ENCODE results near the gene LAMC3.
"Not testable (repeated sequence)": the region's sequence is repeated elsewhere in the genome, so short reads cannot be mapped to it uniquely, and the experiment has no call there.

Gene LAMC3

DNA sequence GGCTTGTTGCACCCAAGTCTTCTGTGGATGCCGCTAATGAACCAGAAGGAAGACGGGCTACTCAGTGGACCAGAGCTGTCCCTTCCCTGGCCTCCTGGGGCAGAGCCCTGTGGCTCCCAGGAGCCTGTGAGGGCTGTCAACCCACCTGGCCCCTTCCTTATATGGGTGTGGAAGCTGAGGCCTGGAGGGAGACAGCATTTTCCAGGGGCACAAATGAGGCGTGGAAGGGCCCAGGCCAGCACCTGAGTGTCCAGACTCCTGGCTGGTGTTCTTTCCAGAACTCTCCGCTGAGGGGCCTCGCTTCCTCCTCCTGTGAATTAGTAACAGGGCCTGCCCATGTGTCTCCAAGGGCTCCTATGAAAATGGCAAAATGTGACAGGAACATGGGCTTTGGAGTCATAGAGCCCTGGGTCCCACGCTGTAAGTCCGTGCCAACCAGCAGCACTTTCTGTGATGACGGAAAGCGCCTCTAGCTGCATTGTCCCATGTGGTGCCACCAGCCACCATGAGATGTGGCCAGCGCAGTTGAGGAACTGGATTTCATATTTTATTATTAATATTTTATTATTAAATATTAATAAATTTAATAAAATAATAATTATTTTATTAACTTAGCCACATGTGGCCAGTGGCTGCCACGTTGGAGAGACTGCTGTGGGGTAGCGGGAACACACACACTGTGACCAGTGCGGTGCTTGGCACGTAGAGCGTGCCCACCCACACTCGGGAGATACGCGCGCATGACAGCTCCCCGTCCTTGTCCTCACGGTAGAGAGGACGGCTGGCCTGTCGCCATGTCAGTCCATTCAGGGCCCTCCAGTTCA is 18.3 kb downstream of the LAMC3 start:
- DNase-seq (ENCODE audit: extremely low read depth in 1 of 2, low read depth in 1 of 2): no peak

DNA sequence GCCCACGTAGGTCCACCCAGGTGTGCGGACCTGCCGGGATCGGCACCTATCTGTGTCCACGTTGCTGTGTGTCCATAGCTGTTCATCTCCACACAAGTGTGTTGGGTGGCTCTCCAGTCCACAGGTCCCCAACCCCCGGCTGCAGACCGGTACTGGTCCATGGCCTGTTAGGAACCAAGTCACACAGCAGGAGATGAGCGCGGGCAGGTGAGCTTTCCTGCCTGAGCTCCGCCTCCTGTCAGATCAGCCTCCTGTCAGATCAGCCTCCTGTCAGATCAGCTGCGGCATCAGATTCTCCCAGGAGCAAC is 18.9 kb downstream of the LAMC3 start:
- no peak for DNase-seq (ENCODE audit: extremely low read depth in 1 of 2, low read depth in 1 of 2)

DNA sequence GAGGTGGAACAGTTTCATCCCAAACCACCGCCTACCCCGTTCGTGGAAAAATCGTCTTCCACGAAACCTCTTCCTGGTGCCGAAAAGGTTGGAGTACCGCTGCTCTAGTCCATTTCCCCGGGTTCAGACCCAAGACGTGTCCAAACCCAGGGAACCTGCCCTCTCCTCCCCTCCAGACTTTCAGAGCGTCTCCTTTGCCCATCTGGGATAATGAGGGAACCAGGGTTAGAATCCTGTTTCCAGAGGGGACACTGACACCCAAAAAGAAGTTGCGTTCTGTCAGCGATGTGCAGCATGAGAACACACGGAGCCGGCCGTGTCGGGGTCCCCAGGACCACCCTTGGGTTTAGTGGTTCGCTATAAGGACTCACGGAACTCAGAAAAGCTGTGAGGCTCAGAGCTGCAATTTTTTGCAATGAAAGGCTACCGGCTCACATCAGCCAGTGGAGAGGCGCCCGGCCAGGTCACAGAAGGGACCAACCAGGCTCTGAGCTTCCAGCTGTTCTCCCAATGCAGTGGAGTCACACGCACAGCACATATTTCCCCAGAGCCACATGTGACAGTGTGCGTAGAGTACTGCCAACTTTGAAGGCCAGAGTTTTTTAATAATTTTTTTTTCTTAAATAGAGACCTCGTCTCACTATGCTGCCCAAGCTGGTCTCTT is 19.4 kb downstream of the LAMC3 start:
- no peak for DNase-seq (ENCODE audit: extremely low read depth in 1 of 2, low read depth in 1 of 2)

DNA sequence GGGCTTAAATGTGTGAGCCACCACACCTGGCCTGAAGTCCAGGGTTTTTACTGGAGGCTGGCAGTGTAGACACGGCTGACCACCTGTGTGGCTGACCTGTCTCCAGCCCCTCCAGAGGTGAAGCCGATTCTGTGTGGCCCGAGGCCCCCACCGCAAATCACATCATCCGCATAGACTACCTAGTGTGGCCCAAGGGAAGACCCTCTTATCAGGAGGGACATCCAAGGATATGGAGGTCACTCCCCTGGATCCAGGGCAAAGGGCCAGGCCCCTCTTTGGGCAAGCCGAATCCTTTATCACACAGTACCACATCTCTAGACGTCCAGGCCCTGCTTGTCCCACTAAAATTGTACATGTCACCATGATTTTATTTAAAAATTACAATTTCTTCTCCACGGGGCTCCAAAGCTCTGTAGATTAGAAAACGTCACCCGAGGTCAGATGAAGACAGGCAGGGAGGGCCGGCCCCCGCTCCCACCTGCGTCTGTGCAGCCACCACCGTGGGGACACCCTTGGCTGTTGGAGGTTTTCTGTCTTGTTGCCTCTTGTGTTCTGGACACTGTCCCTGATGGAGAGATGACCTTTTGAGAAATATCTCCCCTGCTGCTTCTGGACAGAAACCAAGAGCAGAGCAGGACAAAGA is 20.1 kb downstream of the LAMC3 start:
- DNase-seq (ENCODE audit: extremely low read depth in 1 of 2, low read depth in 1 of 2): no peak

DNA sequence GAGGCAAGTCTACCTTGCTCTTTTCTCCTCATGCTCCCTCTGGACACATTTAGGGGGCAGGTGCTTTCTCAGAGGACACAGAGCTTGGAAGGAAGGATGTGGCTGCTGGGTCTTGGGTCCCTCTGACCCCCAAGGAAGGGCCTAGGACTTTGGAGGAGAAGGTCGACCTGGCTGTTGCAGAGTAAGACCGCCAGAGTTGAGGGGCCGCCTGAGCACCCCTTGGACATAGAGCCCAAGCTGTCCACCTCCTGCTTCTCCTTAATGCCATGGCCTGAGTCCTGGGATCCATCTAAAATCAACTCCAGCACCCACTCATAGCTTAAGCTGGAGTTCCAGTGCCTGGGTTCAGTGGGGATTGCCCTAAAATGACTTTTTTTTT is 20.6 kb downstream of the LAMC3 start:
- no peak for DNase-seq (ENCODE audit: extremely low read depth in 1 of 2, low read depth in 1 of 2)

DNA sequence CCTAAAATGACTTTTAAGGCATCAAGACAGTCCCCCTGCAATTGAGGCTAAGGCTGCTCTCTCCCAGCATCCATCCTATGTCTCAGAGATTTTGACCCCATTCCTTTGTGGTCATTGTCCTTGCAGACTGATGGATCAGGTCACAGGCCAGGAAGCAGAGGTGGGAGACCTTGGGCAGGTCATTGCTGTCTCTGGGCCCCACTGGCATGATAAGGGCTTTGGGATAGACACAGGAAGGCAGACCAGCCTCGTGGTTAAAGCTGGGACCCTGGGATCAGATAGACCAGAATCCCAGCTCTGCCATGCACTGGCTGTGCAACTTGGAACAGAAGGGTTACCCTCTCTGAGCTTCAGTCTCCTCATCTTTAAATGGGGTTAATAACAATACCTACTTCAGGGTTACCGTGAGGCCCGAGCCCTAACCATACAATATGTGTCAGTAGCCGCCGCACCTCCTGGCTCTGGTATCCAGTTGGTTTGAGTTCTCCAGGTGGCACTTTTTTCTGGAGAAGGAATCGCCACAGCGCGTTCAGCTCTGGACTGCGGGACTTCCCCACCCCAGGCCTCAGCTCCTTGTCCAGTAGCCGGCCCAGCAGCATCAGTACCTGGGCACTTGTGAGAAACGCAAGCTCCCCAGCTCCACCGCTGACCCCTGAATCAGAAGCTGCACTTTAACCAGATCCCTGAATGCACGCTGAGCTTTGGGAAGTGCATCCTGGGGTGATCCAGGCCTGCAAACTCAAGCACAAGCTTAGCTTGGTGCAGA is 21.4 kb downstream of the LAMC3 start:
- no peak for DNase-seq (ENCODE audit: extremely low read depth in 1 of 2, low read depth in 1 of 2)

DNA sequence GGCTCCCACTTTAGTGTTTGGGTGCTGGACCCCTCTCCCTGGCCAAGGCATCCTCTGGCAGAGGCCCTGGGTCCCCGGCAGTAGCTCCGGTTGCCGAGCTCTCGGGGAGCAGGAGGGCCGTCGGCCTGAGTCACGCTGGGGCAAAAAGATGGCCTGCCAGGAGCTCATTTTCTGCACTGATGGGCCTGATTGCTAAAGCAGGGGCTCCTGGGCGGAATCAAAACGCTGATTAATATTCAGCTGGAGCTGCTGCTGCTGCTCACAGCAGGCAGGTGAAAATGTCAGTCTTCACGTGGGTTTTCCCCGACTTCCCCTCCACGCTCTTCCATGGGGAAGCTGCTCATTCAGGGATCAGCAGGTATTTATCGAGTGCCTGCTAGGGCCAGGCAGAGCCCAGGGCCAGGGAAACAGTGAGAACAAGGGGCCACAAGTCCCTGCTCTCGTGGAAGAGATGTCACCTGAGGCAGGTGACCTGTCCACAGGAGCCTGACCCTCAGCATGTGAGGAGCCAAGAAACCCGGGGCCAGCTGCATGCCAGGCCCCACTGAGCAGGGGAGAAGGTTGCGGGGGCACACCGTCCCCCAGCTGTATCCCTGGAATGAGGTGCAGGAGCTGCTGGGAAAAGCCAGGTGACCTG is 22.1 kb downstream of the LAMC3 start:
- DNase-seq (ENCODE audit: extremely low read depth in 1 of 2, low read depth in 1 of 2): no peak

DNA sequence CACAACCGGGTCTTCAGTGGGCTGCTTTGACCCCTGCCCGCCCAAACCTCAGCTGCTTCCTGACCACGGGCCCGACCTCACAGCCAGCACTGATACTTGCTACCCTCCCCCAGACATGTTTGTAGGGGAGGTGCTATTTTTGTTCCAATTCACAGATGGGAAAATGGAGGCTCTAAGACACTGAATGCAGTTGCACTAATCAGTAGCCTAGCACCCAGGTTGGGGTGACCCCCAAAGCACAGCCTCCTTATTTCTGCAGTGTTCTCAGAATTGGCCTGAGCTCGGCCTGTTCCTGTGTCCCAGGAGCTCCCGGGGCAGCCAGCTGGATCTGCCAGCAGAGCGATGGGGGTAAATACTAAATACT is 22.6 kb downstream of the LAMC3 start:
- no peak for DNase-seq (ENCODE audit: extremely low read depth in 1 of 2, low read depth in 1 of 2)

DNA sequence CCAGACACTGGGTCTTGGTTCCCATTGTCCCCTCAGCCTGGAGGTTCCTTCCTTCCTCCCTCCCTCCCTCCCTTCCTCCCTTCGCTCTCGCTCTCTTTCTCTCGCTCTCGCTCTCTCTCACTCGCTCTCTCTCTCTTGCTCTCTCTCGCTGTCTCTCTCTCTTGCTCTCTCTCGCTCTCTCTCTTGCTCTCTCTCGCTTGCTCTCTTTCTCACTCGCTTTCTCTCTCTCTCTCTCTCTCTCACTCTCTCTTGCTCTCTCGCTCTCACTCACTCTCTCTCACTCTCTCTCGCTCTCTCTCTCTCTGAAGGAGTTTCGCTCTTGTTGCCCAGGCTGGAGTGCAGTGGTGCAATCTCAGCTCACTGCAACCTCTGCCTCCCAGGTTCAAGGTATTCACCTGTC is 23.4 kb downstream of the LAMC3 start:
- no peak for DNase-seq (ENCODE audit: extremely low read depth in 1 of 2, low read depth in 1 of 2)

DNA sequence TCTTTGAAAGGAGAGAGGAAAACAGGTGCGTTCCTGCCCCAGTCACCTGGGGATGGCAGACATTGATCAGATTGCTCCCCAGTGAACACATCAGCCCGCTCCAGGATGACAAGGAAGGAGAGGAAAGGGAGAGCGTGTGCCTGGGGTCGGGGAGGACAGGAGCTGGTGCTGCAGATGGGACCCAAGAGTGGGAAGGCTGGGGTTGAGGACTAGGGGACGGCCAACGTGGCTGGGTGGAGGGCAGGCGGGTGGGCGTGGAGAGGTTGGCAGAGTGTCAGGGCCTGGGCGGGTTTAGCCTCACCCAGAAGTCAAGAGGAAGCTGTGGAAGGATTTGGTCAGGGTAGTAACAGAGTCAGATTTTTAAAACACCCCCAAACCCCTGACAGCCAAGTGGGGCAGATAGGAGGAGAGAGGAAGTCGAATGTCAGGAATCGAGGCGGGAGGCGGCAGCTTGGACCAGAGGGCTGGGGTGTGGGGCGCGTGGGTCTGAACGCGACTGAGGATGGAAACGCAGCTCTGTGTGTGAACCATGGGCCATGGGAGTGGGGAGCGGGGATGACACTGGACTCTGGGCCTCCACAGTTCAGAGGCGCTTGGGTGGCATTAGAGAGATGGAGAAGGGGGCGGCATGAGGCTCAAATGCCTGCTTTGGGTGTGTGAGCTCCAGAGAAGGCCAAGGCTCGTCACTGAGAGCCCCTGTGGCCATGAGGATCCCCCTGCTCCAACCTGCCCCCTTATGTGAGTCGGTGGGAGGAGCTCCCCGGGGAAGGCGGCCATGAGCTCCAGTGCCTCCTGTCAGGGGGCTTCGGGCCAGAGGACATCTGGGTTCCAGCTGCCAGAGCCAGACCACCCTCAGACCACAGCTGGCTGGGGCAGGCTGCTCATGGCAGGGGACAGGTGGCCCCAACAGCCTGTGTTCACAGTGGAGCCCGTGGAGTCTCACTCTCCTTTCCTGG is 24.6 kb downstream of the LAMC3 start:
- no peak for DNase-seq (ENCODE audit: extremely low read depth in 1 of 2, low read depth in 1 of 2)

DNA sequence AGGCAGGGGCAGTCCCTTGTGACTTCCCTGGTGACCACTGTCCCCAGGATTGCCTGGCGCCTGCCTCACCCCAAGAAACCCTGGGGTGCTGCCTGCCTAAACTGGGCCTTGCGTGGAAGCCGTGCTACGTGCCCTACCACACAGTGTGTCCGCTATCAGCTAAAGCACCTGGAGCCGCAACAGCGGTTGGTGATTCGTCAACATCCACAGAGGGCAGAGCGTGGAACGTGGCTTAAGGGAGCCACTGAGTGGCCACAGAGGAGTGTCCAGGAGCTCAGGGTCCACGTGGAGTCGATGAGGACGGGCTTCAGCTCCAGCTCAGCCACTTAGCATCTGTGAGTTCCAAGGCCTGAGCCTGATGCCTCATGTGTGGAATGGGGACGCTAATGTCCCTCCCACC is 25.3 kb downstream of the LAMC3 start:
- DNase-seq (ENCODE audit: extremely low read depth in 1 of 2, low read depth in 1 of 2): no peak

DNA sequence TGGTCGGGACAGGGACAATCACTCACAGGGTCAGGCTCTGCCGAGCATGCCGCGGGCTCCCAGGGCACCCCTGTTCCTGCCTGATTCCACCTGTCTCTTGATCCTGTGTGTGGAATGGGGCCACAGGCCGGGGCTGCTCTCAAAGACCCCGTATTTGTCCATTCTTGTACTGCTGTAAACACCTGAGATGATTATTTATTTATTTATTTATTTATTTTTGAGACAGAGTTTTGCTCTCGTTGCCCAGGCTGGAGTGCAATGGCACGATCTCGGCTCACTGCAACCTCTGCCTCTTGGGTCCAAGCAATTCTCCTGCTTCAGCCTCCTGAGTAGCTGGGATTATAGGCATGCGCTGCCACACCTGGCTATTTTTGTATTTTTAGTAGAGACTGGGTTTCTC is 25.8 kb downstream of the LAMC3 start:
- DNase-seq (ENCODE audit: extremely low read depth in 1 of 2, low read depth in 1 of 2): not testable (repeated sequence)

DNA sequence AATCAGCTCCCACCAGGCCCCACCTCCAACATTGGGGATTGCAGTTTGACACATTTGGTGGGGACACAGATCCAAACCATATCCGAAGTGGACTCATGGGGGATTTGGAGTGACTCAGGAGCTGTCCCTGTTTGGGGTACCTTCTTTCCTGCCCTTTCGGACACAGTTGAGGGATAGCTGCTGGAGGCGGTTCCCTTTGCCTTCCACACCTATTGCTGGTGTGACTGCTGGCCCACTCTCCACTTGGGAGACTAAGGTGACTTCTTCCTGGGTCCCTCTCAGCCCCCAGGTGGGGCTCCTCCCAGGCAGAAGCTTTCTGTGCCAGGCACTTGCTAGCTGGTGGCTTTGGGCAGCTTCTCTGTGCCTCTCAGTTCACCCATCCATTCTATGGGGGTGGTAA is 26.6 kb downstream of the LAMC3 start:
- no peak for DNase-seq (ENCODE audit: extremely low read depth in 1 of 2, low read depth in 1 of 2)

DNA sequence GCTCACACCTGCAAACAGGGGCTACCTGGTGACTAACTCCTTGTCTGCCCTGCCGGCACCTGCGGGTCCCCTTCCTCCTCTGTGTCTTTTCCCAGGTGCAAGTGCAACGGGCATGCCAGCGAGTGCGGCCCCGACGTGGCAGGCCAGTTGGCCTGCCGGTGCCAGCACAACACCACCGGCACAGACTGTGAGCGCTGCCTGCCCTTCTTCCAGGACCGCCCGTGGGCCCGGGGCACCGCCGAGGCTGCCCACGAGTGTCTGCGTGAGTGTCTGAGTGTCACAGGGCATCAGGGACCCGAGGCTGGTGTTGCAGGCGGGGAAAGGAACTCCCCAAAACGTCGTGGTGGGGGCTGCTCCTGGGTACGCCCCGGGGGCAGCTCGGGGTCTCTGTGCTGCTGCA is 27.1 kb downstream of the LAMC3 start:
- no peak for DNase-seq (ENCODE audit: extremely low read depth in 1 of 2, low read depth in 1 of 2)

DNA sequence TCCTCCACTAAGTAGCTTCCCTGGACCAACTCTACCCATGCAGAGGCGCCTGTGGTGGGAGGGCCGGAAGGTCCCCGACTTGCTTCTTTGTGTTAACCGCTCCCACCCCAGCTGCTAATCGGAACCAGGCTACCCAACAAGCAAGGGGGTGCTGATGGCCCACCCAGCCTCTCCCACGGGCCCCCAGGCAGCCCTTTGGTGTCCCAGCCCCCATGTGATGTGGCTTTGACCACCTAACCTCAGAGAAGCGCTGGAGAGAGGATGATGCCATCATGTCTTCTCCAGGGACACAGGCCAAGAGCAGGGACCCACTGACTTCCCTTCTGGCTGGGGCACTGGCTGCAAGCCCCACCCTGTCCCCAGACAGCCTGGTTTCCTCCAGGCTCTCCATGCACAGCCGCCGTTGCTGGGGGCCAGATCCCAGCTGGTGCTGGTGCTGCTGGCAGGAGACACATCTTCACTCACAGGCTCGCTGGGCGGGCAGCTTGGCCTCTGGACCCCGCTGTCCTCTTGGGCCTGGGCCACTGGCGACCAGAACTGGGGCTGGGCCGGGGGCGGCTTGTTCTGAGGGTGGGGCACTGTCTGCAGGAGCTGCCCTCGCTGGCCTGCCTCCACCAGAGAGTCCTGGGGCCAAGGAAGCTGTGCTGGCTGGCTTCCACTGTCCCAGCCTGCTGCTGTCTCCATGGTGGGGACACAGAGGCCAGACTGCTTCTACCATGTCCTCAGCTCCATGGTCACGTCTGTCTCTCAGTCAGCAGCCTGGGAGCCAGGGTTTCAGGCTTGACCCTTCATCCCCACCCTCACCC is 27.8 kb downstream of the LAMC3 start:
- no peak for DNase-seq (ENCODE audit: extremely low read depth in 1 of 2, low read depth in 1 of 2)

DNA sequence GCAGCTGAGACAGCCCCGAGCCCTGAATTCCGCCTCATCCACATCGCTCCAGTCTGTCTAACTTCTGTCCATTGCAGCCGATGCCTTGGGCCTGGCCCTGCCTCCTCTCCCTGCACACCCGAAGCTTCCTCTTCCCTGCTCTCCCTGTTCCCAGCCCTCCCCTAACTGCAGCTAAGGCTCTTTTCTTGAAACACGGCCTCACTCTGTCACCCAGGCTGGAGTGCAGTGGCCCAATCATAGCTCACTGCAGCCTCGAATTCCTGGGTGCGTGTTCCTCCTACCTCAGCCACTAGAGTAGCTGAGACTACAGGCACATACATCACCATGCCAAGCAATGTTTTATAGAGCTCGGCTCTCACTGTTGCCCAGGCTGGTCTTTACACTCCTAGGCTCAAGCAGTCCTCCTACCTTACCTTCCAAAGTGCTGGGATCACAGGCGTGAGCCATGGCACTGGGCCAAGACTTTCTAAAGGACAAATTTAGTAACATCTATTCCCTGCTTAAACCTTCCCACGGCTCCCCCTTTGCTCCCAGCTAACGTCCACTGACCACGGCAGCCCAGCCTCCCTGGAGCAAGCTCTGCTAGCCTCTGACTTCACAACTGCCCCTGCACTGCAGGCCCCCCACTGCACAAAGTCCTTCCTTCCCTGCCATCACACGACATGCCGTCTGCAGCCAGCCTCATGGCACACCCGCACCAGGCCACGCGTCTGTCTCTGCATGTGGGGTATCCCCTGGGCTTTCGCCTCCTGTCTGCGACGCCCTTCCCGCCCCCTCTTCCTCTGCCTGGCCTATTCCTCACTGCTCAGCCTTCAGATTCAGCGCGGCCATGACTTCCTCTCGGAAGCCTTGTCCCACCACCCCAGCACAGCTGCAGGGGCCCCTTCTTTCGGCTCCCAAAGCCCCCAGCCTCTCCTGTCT is 28.6 kb downstream of the LAMC3 start:
- DNase-seq (ENCODE audit: extremely low read depth in 1 of 2, low read depth in 1 of 2): no peak

DNA sequence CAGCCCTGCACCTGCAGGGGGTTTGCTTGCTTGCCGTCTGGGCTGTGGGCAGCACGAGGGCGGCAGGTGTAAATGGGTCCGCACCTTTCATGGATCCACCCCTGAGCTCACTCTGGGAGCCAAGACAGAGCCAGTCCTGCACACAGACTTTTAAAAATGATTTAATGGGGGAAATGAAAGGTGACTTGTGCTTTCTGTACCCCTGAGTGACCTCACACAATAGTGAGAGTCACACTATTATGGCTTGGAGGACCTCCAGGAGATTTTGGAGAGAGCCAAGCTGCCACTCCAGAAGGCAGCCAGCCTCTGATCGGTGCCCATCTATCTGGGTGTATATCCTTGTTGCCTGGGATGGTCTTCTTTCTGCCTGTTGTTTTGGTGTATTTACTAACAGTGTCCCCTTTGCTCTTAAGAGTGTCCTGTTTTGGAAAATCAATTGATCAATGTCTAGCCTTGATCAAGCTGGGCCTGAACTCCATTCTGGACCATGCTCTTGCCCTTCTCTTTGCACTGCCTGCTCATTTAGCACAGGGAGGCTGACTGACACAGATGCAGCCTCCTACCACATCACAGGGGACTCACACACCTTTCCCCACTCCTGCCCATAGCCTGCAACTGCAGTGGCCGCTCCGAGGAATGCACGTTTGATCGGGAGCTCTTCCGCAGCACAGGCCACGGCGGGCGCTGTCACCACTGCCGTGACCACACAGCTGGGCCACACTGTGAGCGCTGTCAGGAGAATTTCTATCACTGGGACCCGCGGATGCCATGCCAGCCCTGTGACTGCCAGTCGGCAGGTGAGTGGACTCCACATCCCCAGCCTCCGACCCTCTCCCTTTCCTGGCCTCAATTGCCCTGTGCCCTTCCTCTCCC is 29.5 kb downstream of the LAMC3 start:
- DNase-seq (ENCODE audit: extremely low read depth in 1 of 2, low read depth in 1 of 2): no peak

All from activated CD8-positive, alpha-beta memory T cell treated with anti-CD3 and anti-CD28 coated beads for 1 hour (primary cell).